ENCODE data around the gene MAPKAP1. TPM values are rescaled to one million over a fixed set of nuclear protein-coding genes. Genes with fewer than 3 reads are reported as not detected.

Gene MAPKAP1
- polyA plus RNA-seq, 3 donors = 61.0 to 79.8 (median 69.6) TPM

DNA sequence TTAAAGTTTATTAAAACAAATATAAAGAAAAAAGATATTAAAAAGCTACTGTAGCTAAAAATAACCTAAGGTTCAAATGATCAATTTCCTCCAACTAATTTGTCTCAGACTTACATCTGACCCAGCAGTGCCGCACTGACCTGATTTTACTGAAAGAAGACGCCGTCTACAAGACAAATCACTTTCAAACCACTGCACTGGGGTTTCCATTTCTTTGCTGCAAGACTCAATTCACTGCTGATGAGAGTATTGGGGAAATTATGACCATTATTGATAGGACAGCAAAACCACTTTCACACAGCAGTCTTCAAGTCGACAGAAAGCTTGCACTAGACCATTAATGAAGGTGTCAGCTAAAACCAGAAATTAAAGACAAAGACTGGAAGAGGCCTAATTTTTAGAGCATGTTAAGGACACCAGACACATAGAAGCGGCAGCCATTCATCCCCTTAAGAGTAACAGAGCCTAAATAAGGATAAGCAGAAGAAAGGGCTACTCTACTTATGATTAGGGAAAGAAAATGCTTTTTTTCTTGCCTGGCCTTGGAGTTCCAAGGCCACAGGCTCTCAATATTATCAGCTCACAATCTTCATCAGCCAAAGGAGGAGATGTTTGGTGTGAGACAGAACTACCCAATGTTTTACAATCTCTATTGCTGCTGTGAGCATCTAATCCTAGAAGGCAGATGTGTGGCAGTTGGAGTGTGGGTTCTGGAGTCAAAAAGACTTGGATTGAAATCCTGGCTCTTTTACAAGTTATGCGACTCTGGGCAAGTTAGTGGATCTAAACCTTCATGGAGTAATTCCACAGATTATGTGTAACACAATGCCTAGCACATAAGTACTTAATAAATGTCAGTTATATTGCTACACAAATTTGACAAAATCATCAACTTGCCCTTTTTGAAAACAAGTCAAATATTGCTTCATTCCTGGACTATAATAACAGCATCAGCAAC, 190.7 kb downstream of the MAPKAP1 start:
- no peak for DNase-seq

DNA sequence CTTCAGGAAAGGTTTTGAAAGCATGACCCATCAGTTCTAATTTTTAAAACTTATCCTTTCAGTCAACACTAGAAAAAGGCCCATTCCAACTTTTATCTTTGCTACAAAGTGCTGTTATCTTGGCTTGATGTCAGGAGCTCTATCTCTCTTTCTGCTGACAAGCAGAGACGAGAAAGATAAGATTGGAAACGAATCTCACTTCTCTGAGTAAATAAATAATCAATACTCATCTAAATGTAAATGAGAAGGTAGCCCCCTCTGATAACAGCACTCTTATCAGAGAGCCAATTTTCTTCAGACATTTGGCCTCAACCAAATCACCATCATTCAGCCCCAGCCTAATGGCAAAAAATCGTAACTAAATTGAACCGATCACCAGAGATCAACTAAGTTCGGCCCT, 191.7 kb downstream of the MAPKAP1 start:
- no peak for DNase-seq

DNA sequence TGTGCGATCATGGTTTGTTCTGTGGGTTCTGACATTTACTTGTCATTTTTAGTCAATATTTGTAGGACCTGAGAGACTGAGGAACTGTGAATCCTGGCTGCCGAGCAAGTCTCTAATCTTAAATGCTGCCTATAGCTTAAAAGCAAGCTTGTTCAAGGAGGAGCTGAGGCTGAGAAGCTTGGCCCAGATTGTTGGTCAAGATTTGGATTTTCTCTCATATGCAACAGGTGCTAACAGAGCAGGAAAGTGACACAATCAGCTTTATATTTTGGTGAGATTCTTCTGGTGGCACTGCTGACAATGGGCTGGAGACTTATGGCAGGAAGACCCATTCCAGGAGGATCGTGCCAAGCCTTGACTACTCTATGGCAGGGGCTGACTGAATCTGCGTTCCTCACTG, 192.5 kb downstream of the MAPKAP1 start:
- DNase-seq = no peak

DNA sequence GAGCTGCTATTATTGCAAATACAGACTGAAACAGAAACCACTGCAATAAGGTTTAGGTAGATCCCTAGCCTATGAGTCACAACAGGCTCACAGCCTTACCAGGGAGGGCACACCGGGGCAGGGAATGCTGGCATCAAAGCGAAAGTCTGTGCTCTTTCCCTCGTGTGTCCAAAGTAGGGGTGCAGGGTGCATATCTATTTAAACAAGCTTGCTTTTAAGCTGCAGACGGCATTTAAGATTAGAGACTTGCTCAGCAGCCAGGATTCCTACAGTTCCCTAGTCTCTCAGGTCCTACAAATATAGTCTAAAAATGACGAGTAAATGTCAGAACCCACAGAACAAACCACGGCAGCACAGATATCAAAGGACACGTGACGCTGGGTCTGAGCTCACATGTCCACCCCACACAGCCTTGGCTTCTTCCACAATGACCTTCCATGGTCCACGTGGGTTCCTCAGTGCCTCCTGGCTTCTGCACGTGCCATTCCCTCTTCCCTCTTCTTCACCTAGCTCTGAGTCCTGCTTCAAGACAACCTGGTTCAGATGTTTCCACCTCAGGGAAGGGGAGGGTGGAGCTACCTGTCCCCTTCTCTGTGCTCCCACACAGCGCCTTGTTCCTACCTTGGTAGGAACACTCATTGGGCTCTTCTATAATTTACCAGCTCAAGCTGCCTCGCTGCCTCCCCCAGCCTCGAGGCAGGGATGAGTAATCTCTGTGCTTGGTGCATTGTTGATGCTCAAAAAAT, 193.2 kb downstream of the MAPKAP1 start:
- no peak for DNase-seq

DNA sequence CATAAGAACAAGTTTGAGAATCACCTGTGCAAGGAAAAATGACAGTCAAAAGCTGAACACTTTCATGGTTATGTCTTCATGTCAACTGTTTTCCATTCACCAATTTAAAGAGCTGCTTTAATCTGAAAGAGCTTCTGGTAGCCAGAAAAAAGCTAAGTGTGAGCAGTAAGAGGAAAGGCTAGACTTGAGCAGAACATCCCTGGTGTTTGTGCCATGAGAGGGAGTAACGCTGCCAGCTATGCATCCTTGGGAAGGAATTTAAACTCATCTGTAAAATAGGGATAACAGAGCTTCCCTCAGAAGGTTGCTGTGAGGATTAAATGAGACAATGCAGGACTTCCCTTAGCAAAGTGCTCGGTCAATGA, 193.7 kb downstream of the MAPKAP1 start:
- no peak for DNase-seq

DNA sequence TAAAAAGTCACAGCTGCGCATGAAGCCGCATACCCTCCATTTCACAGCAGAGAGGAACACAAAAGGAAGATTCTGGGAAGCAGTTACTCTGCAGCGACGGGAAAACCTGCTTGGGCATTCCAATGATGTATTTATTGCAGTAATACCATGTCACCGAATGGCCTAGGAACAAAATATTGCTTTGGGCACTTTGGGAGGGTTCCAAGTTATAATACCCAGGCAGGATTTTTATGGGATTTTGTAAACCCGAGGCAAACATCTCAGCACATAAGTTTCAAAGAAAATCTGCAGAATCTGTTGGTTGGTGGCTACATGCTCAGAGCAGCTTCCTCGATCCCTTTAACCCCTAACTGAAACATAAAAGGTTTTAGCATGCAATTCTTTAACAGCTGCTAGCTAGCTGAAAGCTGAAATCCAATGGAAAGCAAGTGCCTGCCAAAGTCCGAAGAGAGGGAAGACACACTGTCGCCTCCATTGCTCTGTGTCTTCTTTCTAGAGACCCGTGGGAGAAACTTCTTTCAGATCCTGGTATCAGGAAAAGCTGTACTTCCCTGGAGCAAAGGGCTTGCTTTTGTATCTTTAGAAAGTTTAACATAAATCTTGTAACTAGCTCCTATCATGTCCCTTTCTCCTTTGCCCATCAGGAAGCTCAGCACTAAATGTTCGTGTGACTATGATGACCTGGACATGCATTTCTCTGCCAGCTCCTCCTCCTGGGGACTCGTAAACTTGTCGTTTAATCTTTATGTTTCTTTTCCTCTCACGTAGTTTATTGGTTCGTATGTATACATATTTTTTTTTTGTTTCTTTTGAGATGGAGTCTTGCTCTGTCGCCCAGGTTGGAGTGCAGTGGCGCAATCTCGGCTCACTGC, 195.0 kb downstream of the MAPKAP1 start:
- DNase-seq = no peak

DNA sequence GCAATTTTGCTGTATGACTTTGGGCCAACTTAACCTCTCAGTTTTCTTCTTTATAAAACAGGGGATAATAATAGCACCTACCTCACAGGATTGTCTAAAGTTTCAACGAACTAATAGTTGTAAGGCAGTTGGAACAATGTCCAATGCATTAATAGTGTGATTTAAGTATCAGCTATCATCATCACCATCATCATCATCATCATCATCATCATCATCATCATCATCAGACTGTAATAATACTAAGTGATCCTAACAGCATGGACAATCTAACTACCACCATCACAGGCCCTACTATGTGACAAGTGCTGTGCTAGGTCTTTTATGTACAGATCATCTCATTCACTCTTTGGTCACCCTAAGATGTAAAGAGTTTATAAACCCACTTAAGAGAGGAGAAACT, 196.0 kb downstream of the MAPKAP1 start:
- DNase-seq = no peak

DNA sequence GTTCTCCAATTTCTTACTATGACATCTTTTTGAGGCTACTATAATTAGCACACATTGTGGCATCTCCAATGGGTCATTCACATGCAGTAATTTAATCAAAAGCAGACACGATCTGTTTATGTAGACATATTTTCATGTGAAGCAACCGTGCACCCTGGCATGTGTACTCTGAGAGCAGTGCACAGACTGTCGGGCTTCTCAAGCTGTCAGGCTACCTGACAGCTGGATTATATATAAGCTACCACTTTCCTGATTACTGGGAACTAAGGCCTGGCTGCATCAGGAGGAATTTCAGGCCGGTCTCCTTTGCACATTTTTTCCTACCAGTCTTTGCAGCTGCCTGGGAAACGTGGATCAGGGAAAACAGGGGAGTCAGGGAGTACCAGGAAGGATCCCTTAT, 197.5 kb downstream of the MAPKAP1 start:
- no peak for DNase-seq

DNA sequence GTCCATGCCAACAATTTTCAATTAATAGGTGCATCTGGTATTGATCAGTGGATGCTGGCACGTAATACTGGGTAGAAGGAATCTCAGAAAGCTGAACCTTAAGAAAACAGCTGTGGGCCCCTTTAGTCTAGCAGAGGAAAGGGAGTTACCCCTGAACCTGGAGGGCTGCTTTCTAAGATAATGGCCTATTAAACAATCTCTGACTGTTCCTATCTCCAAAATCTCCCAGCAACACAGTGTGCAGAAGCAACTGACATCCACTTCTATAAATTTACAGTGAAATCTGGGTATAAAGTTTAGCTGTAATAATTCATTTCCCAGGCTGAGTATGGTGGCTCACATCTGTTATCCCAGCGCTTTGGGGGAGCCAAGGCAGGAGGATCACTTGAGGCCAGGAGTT, 198.8 kb downstream of the MAPKAP1 start:
- DNase-seq = no peak

DNA sequence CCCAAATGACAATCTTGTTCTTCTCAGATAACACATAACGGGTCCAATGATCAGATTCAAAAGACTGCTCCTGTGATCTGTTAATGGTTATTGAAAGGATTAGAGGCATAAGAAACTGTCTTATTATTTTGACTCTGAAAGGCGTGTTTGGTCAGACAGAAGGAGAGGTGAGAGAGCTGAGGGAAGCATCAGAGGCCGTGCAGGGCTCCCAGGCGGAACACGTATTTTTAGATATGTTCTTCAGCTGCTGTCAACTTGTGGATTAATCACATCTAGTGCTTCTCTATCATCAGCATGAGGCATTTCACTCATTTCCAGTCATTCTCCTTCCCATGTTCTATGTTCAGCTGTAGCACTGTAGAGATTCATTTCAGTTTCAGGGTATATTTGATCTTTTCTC, 199.8 kb downstream of the MAPKAP1 start:
- DNase-seq = no peak

DNA sequence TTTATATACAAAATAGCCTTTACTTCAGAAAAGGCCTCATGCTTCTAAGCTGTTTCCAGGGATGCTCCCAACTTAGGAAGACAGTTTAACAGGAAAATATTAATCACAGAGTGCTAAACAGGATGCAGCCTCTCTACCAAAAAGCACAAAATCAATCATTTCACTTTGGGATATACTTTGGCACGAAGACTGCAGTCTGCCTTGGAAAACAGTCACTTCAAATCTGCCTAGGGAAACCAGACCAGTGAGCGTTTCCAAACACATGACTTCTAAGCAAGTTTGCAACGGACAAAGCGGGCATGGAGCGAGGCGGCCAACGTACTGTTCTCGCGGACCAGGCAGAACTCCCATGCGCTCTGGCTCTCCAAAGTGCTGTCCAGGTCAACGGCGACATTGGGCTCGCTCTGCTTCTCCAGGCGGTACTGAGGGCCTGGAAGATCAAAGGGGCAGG, 201.0 kb downstream of the MAPKAP1 start:
- DNase-seq = no peak

DNA sequence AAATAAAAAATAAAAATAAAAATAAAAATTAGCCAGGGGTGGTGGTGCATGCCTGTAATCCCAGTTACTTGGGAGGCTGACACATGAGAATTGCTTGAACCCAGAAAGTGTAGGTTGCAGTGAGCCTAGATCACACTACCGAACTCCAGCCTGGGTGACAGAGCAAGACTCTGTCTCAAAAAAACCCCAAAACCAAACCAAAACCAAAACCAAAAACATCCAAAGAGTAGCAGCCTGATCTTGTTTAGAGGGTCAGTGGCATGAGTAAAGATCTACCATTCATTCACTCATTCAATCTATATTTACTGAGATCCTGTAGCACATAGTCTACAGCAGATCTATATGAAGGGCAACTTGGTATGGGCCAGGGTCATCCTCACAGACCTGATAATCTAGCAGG, 202.4 kb downstream of the MAPKAP1 start:
- DNase-seq = no peak

DNA sequence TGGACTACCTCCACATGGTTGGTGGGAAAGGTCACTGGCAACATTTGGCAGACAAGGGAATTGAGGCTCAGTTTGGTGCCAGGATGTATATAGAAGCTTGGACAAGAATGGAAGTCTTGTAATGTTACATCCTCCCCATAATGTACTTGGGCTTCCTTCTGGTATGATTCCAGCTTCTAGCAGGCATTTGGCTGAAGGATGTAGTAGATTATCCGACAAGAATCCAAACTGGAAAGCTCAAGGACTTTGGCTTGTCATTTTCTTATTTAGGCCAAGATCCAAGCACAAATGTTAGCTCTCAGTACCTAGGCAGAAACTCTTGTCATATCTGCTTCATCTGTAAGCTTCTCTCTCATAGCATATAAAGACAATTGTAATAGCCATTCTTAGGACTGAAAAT, 209.1 kb downstream of the MAPKAP1 start:
- no peak for DNase-seq

DNA sequence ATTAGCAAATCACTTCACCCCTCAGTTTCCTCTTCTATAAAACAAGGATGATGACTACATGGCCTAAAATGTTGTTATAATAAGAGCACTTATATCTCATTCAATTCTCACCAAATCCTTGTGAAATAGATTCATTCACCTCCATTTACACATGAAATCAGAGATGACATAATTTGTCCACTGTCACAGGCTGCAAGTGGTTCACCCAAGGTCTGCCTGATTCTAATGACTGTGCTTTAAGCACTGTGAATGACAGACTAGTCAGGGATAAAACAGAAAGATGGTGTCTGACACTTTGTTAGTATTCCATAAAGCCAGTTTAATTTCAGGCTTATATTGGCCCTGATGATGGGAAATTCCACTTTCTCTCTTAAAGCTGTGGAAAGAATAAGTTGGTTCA, 209.5 kb downstream of the MAPKAP1 start:
- no peak for DNase-seq

DNA sequence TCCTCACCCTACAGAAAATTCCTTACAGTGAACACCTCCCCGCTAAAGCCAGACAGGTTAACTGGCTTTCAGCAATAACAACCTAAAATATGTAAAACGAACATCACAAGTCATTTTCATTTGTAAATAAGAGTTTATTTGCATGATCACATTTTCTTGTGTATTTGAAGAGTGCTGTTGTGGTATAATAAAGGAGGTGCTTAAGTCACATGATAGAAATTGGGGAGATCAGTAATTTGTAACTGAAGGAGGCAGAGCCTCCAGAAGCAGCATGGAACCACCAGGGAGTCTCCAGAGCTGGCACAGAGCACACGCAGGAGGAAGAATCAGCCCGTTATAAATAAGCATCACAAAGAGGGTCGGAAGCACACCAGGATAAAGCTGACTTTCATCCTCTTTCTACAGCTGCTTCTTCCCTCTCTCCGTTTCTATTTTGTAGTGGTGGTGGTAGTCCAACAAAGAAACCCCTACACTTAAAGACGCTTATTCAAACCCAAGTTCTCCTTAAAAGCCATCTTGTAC, 210.6 kb downstream of the MAPKAP1 start:
- DNase-seq = no peak

DNA sequence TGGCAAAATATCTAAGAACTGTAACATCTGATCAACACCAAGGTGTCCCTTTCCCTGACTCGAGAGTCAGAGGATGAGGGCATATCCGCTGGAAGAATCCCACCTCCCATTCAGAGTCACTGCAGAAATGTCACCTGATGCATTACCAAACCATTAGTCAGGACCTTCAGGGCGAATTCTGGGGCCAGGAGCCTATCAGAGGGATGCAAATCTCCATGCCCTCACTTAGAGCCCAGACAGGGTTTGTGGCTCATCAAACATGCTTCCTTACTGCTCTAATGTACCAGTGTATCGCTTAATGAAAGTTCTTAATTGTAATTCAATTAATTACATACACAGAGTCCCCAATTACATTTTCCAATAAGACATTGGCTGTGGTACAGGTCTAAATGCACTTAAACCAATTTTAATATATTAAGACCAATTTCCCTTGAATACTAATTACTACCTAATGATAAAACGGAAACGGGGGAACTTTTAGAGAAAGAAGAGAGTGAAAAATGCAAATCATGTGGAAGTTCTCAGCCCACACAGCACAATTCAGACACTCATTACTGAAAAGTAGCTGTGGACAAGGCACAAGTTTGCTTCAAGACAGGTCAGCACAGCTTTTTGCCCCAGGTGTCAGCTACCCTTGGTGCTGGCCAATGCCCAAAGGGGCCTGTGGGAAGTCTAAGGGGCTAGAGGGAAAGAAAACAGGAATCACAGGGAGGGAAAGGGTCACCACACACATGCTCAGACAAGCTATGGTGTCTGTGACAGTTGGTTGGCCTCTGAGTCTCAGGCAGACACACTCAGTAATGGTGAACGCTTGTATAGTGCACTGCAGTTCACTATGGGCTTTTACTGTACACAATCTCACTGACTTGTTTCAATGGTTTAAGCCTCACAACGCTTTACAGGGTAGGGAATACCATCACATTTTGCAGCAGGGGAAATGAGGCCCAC, 211.6 kb downstream of the MAPKAP1 start:
- DNase-seq = no peak

DNA sequence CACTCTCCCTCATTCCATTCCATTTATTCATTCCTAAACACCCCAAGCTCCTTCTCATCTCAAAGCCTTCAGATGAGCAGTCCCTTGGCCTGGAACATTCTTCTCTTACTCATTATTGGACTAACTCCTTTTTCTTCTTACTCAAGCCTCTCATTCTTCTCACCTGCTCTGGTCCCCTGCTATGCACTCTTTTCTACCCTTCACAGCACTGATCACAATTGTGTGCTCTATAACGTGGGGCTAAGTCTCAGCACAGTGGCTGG, 212.4 kb downstream of the MAPKAP1 start:
- no peak for DNase-seq

DNA sequence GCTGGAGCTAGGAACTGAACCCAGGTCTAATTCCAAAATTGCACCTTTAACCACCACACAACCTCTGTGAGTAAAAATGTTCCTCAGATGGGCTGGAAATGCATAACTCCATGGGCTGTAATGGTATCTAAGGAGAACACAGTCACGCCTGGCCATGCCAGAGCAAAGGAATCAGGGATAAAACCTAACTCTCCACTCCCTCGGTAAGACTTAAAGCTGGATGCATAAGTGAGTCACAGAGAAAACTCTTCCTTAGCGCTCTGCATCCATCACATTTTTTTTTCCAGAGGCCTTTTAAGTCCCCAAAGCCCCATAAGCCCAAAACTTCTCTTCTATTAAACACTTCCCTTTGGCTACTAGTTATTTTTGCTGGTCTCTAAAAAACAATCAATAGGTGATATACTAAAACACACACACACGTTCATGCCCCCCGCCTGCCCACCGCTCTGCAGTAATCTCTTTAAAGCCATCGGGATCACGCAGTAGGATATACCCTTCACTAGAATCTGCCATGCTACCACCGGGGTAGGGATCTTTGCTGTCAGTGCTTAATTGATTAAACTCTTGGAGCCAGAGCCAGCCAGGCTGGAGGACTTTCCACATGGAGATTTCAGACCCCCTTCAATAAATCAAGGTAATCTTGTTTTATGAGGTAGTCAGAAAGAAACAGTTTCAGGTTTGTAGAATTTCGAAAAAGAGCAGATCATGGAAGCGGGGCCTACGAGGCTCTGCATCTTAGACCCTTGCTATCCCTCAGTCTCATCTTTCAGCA, 212.9 kb downstream of the MAPKAP1 start:
- no peak for DNase-seq

DNA sequence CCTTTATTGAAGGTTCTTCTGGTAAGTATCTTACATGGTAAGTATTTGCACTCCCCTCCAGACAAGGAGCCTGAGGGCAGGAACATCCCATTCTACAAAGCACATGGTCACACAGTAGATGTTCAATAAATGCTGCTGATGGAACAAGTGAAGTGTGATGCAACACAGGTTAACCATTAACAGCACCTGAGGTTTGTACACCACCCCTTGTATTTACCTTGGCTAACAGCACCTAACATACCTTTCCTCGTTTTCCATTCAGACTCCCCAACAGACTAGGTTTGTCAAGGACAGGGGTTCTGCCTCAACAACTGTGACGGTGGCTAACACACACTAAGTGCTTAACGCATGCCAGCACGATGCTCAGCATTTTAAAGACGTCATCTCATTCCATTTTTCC, 213.6 kb downstream of the MAPKAP1 start:
- no peak for DNase-seq

DNA sequence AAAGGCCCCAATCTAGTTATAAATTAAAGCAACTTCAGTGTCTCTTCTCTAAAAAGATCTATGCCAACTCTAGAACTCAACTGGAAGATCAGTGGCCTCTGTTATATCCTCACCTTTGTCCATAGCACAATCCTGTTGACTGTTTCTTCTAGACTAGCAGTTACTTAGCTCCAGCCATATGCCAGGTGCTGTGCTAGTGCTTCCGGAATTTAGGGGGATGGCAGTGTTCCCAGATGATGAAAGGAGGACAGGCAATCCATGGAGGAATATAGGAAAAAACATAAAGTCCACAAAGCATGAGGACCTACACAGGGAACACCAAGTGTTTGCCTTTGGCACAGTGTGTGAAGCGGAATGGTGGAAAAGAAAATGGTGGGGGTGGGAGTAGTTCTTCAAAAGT, 214.3 kb downstream of the MAPKAP1 start:
- DNase-seq = no peak

All from renal pelvis (tissue), 4 donors.